H1 (cell line): ENCODE results near the gene AEBP1. TPM values are rescaled to one million over a fixed set of nuclear protein-coding genes. Genes with fewer than 3 reads are reported as not detected.

Experiments used
- CTCF ChIA-PET: fragments of 300-600 bp; sonication (Branson Sonifier 250); formaldehyde crosslinking; loops from one replicate; lab custom pipeline; 2021; ENCODE audit not compliant: partially characterized antibody; lab: Charles Lee
- POLR2A ChIA-PET: fragments of 300-600 bp; sonication (Branson Sonifier 250); formaldehyde crosslinking; loops from one replicate; lab custom pipeline; 2021; ENCODE audit warnings: inconsistent platforms; ENCODE audit not compliant: partially characterized antibody; lab: Charles Lee
- DNase-seq, 2 experiments: peaks; one replicate each; pipeline versions ENCODE4 v3.0.0 to v3.0.0-alpha.2; 2010 to 2022; ENCODE audit warnings: low spot score in 2 of 2, low read depth in 1 of 2, mixed read lengths in 1 of 2
- FAIRE-seq: peaks from 2 replicates; lab custom pipeline; 2011; peaks lifted over from hg19 to GRCh38; lab: Jason Lieb, UNC
- H2AFZ ChIP-seq: 2 replicates; pipeline ENCODE4 v1.8.1; 2012; ENCODE audit warnings: low read length, inconsistent platforms
- H2AK5ac ChIP-seq: 2 replicates; pipeline ENCODE4 v1.6.1; 2013; ENCODE audit warnings: low read depth, low read length
- H2BK120ac ChIP-seq: replicated peaks from 2 replicates; pipeline ENCODE3; 2013; ENCODE audit warnings: low read depth, low read length, inconsistent platforms
- H2BK12ac ChIP-seq: 2 replicates; pipeline ENCODE4 v1.6.1; 2013; ENCODE audit warnings: low read depth, low read length
- H2BK15ac ChIP-seq: 2 replicates; pipeline ENCODE4 v1.6.1; 2013; ENCODE audit warnings: low read length
- H2BK20ac ChIP-seq: 2 replicates; pipeline ENCODE4 v1.6.1; 2013; ENCODE audit warnings: low read length
- H2BK5ac ChIP-seq: 2 replicates; pipeline ENCODE4 v1.6.1; 2013; ENCODE audit warnings: low read depth, low read length
- H3K14ac ChIP-seq: 2 replicates; pipeline ENCODE4 v1.6.1; 2013; ENCODE audit warnings: inconsistent platforms; ENCODE audit not compliant: insufficient read length
- H3K18ac ChIP-seq: 2 replicates; pipeline ENCODE4 v1.6.1; 2013; ENCODE audit warnings: low read length; ENCODE audit errors: extremely low read depth
- H3K23ac ChIP-seq: 2 replicates; pipeline ENCODE4 v1.6.1; 2013; ENCODE audit warnings: inconsistent platforms; ENCODE audit not compliant: insufficient read length
- H3K23me2 ChIP-seq: 2 replicates; pipeline ENCODE4 v1.6.1; 2013; ENCODE audit warnings: low read depth, low read length
- H3K27ac ChIP-seq: 2 replicates; pipeline ENCODE4 v1.6.1; 2011; ENCODE audit warnings: low read depth, low read length, inconsistent platforms
- H3K27me3 ChIP-seq, 4 experiments: replicated peaks in 1 of 4; 1 replicate in 1 of 4; 2 replicates in 3 of 4; pipeline versions ENCODE4 v1.6.1 to v1.8.1; 2011 to 2013; ENCODE audit warnings: low read length in 3 of 4, mild to moderate bottlenecking in 3 of 4, inconsistent platforms in 2 of 4, mixed read lengths in 2 of 4, moderate library complexity in 1 of 4; ENCODE audit not compliant: control insufficient read depth in 3 of 4, insufficient read depth in 3 of 4; ENCODE audit errors: extremely low read depth in 1 of 4
- H3K36me3 ChIP-seq, 4 experiments: 2 replicates each; pipeline versions ENCODE4 v1.6.1 to v1.8.1; 2011 to 2013; ENCODE audit warnings: mild to moderate bottlenecking in 4 of 4, low read length in 3 of 4, moderate library complexity in 2 of 4, control low read depth in 1 of 4, inconsistent platforms in 1 of 4; ENCODE audit not compliant: insufficient read depth in 4 of 4, control insufficient read depth in 2 of 4
- H3K4ac ChIP-seq: replicated peaks from 2 replicates; pipeline ENCODE3; 2013; ENCODE audit warnings: low read length, low read depth, mixed read lengths, inconsistent platforms; ENCODE audit not compliant: insufficient read length
- H3K4me1 ChIP-seq, 4 experiments: replicated peaks in 1 of 4; 1 replicate in 1 of 4; 2 replicates in 3 of 4; pipeline versions ENCODE4 v1.6.1 to v1.8.1; 2011 to 2013; ENCODE audit warnings: low read length in 3 of 4, inconsistent platforms in 2 of 4, mixed read lengths in 1 of 4; ENCODE audit not compliant: insufficient read depth in 4 of 4, control insufficient read depth in 3 of 4
- H3K4me2 ChIP-seq, 2 experiments: 2 replicates each; pipeline versions ENCODE4 v1.6.1 to v1.8.1; 2011 to 2013; ENCODE audit warnings: low read depth in 2 of 2, low read length in 2 of 2, control low read depth in 1 of 2, inconsistent platforms in 1 of 2, mild to moderate bottlenecking in 1 of 2; ENCODE audit not compliant: insufficient read depth in 1 of 2
- H3K4me3 ChIP-seq, 4 experiments: fragments of 200-600, 300-600 bp in 1 of 4; sonication (generic), shearing (Covaris generic), sonication (Bioruptor Twin) in 1 of 4; 2 replicates each; pipeline versions ENCODE4 v1.5.1 to v1.8.1; 2011 to 2016; ENCODE audit warnings: low read length in 4 of 4, low read depth in 3 of 4, control low read depth in 2 of 4, inconsistent platforms in 2 of 4, mild to moderate bottlenecking in 2 of 4, mixed read lengths in 1 of 4, moderate library complexity in 1 of 4; ENCODE audit not compliant: insufficient read depth in 2 of 4; ENCODE audit errors: extremely low read depth in 1 of 4
- H3K56ac ChIP-seq: replicated peaks from 2 replicates; pipeline ENCODE3; 2013; ENCODE audit warnings: low read depth, mild to moderate bottlenecking, mixed read lengths, low read length, inconsistent platforms; ENCODE audit not compliant: insufficient read length
- H3K79me1 ChIP-seq: 2 replicates; pipeline ENCODE4 v1.6.1; 2013; ENCODE audit warnings: low read depth, low read length, control low read depth
- H3K79me2 ChIP-seq, 2 experiments: 2 replicates each; pipeline versions ENCODE4 v1.6.1 to v1.8.1; 2012 to 2013; ENCODE audit warnings: low read length in 2 of 2, mild to moderate bottlenecking in 2 of 2, inconsistent platforms in 1 of 2; ENCODE audit not compliant: insufficient read depth in 2 of 2, control insufficient read depth in 1 of 2
- H3K9ac ChIP-seq, 4 experiments: replicated peaks in 1 of 4; 1 replicate in 1 of 4; 2 replicates in 3 of 4; pipeline versions ENCODE4 v1.6.1 to v1.8.1; 2011 to 2013; ENCODE audit warnings: low read depth in 3 of 4, low read length in 3 of 4, control low read depth in 2 of 4, mild to moderate bottlenecking in 2 of 4, moderate library complexity in 2 of 4, inconsistent platforms in 1 of 4; ENCODE audit errors: extremely low read depth in 1 of 4
- H3K9me3 ChIP-seq, 2 experiments: 2 replicates each; pipeline versions ENCODE4 v1.6.1 to v1.8.1; 2012 to 2013; ENCODE audit warnings: mild to moderate bottlenecking in 2 of 2, moderate library complexity in 2 of 2, control low read depth in 1 of 2, inconsistent platforms in 1 of 2, low read depth in 1 of 2, low read length in 1 of 2, mixed read lengths in 1 of 2; ENCODE audit not compliant: insufficient read depth in 2 of 2
- H4K20me1 ChIP-seq, 2 experiments: replicated peaks in 1 of 2; 2 replicates each; pipeline versions ENCODE3 to v1.8.1; 2011 to 2013; ENCODE audit warnings: inconsistent platforms in 2 of 2, low read length in 2 of 2, mild to moderate bottlenecking in 1 of 2; ENCODE audit not compliant: insufficient read depth in 2 of 2, control insufficient read depth in 1 of 2
- H4K5ac ChIP-seq: 2 replicates; pipeline ENCODE4 v1.6.1; 2013; ENCODE audit warnings: low read length, low read depth, mixed read lengths, inconsistent platforms; ENCODE audit not compliant: insufficient read length
- H4K8ac ChIP-seq: 2 replicates; pipeline ENCODE4 v1.8.0; 2013; ENCODE audit warnings: mild to moderate bottlenecking, moderate library complexity, low read length, inconsistent platforms; ENCODE audit not compliant: insufficient read depth; ENCODE audit errors: extremely low read depth
- H4K91ac ChIP-seq: replicated peaks from 2 replicates; pipeline ENCODE3; 2013; ENCODE audit warnings: low read length, mixed read lengths, inconsistent platforms; ENCODE audit not compliant: insufficient read length
- HDAC6 ChIP-seq: IDR thresholded peaks from one replicate; pipeline ENCODE4 v1.7.1; 2012; ENCODE audit warnings: low read depth, mild to moderate bottlenecking, inconsistent platforms, low read length, moderate library complexity
- RAD21 ChIP-seq, 2 experiments: IDR thresholded peaks in 1 of 2; conservative IDR thresholded peaks in 1 of 2; 2 replicates each; pipeline ENCODE4 v1.6.1; 2011; ENCODE audit warnings: low read depth in 2 of 2, low read length in 2 of 2, improper control_type of control experiment in 1 of 2, inconsistent platforms in 1 of 2, mild to moderate bottlenecking in 1 of 2, moderate library complexity in 1 of 2
- TEAD4 ChIP-seq: IDR thresholded peaks from 2 replicates; pipeline ENCODE4 v1.6.1; 2012; ENCODE audit warnings: low read depth, low read length, inconsistent platforms, mixed read lengths
- WGBS, 2 experiments: shearing (Covaris generic) in 1 of 2; methylation state at CpG; one replicate each; pipeline versions ENCODE4 v1.1.6 to v1.1.7; 2013 to 2015; ENCODE audit warnings: low lambda C conversion rate in 2 of 2, mixed read lengths in 2 of 2, inconsistent platforms in 1 of 2, low coverage in 1 of 2, missing lambda C conversion rate in 1 of 2; ENCODE audit not compliant: insufficient replicate concordance in 2 of 2, insufficient coverage in 1 of 2, insufficient read length in 1 of 2; ENCODE audit errors: extremely low coverage in 1 of 2, missing lambda C conversion rate in 1 of 2; 5-methylcytosine and 5-hydroxymethylcytosine counted together
- polyA plus RNA-seq, 7 experiments: library from polyadenylated mRNA; depleted of rRNA in 3 of 7; stranded (reverse) in 5 of 7; unstranded in 2 of 7; fragments of >200 nt in 5 of 7; fragments of 200-250 nt in 2 of 7; gene quantifications; 1 replicate in 5 of 7; 2 replicates in 1 of 7; 4 replicates in 1 of 7; pipeline versions ENCODE4 v1.2.1 to v1.2.3, GENCODE V29; 2011 to 2013; ENCODE audit warnings: missing spikeins in 2 of 7, mixed read lengths in 2 of 7
- total RNA-seq: library from RNA; stranded (reverse); fragmentation: NEBNext Ultra II Directional; extraction: Animal tissue kit (Norgen Biotek cat#: 25700); gene quantifications from 2 replicates; pipeline ENCODE4 v1.2.1, GENCODE V29; 2021

The AEBP1 gene
- total and polyA plus RNA-seq, 2 of the 8 experiments (the other 6 are each of a cell fraction or from before 2014, with no cell fraction given): 10.4 to 41.2 TPM

DNA sequence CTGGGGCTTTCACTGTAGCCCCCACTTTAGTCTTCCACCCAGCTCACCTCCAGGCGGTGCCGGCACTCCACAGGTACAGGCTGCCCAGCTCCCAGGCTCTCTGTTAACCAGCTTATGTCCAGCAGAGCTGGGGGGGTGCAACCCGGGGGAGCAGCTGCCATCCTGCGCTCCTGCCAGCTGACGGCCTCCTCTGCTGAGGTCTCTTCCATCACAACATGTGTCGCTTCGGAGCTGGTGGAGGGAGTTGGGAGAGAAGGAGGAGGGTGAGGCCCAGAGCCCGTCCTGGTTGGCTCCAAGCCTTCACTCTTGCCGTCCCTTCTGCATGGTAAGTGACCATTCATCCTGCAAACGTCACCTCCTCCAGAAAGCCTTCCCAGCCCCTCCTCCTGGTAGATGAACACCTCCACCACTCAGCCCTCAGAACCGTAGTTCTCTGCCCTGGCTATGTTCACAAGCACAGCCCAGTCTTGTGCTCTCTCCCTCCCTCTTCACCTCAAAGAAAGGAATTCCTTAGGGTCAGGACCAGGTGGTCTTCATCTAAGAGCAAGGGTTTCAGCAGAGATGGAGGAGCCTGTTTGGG lies 23.4 kb upstream of the AEBP1 start:
- WGBS, 2 experiments: 95% methylated on average over 10 of the region's 11 CpGs; no CpG with 5 or more reads in 1 of the 2 experiments
- Histone ChIP-seq H2BK120ac (no peak overlapping the region), H3K56ac (no peak overlapping the region), H3K4me3 (peak overlapping the region in 1 of 4 experiments; percentile 90; a peak in 1 of 8 replicates), H3K23ac (no peak overlapping the region), H4K91ac (no peak overlapping the region), H3K23me2 (peaks cover 4% of the 10 kb centered on the region; the same call in 1 of the 2 replicates), H2BK5ac (no peak overlapping the region), H3K4me1 (no peaks in the 10 kb centered on the region; a peak in 1 of 7 replicates), H3K4me2 (peak overlapping the region; percentile 24 to 37; a peak in 2 of 4 replicates), H3K4ac (no peak overlapping the region), H2BK15ac (no peak overlapping the region), H3K9me3 (no peaks in the 10 kb centered on the region), H4K20me1 (peaks cover 0 to 5% of the 10 kb centered on the region in 2 experiments), H3K27ac (no peak overlapping the region), H2AFZ (no peak overlapping the region), H3K79me2 (no peaks in the 10 kb centered on the region), H2BK12ac (no peak overlapping the region), H4K8ac (no peak overlapping the region; the same call in 1 of the 2 replicates), H2AK5ac (no peak overlapping the region), H3K36me3 (peaks cover 10 to 18% (median 12%) of the 10 kb centered on the region in 4 experiments), H3K18ac (no peak overlapping the region), H2BK20ac (no peak overlapping the region), H3K27me3 (no peaks in the 10 kb centered on the region; a peak in 2 of 7 replicates), H3K14ac (no peak overlapping the region), H3K79me1 (no peaks in the 10 kb centered on the region), H3K9ac (no peak overlapping the region), H4K5ac (no peak overlapping the region)
- FAIRE-seq (no peak), DNase-seq (no peak)
- POLR2A ChIA-PET: interaction anchor here (0.9 to 1.5 kb wide), 5 partner anchors 9 to 43 kb away, joined by 3 to 9 read pairs (median 3); partner anchors contain the start of genes PGAM2 and POLD2
- CTCF ChIA-PET: interaction anchor here (0.6 to 1.8 kb wide), 10 partner anchors 9 to 1044 kb away, joined by 3 to 10 read pairs (median 4); partner anchors contain the start of gene PGAM2
- no peak for TF ChIP-seq TEAD4
- TF ChIP-seq HDAC6: no peak
- peak in 1 of 2 experiments; percentile 9; a peak in 1 of 4 replicates for TF ChIP-seq RAD21 (IDR thresholded peaks at IDR 0.05 in 1 of 2, conservative IDR thresholded peaks at IDR 0.05 in 1 of 2; ENCODE audit: low read depth in 2 of 2, low read length in 2 of 2)
